GM03348 (cell line): ENCODE data around the gene DIMT1.
A peak's percentile ranks its signal among the peaks of the same experiment; 100 is the strongest.

Source experiments
- DNase-seq: peaks from one replicate; pipeline ENCODE4 v3.0.0; 2012; ENCODE audit warnings: low spot score

DIMT1 gene

GRCh38 chr5:62369039-62369438 lies 34.7 kb downstream of the DIMT1 start:
- no peak for DNase-seq

DNA sequence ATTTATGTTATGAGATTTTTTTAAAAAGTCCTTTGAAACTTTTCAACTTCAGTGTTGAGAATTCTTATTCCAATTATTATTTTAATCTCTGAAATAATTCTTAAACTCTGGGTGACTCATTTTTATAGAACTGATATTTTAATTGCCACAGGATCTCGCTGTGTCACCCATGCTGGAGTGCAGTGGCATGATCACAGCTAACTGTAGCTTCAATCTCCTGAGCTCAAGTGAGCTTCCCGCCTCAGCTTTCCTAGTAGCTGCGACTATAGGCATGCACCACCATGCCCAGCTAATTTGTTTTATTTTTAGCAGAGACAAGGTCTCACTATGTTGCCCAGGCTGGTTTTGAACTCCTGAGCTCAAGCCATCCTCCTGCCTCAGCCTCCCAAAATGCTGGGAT lies 41.0 kb downstream of the DIMT1 start:
- DNase-seq, result no peak

GRCh38 chr5:62354028-62354874 lies 49.5 kb downstream of the DIMT1 start:
- DNase-seq, result peak; percentile 57

DNA sequence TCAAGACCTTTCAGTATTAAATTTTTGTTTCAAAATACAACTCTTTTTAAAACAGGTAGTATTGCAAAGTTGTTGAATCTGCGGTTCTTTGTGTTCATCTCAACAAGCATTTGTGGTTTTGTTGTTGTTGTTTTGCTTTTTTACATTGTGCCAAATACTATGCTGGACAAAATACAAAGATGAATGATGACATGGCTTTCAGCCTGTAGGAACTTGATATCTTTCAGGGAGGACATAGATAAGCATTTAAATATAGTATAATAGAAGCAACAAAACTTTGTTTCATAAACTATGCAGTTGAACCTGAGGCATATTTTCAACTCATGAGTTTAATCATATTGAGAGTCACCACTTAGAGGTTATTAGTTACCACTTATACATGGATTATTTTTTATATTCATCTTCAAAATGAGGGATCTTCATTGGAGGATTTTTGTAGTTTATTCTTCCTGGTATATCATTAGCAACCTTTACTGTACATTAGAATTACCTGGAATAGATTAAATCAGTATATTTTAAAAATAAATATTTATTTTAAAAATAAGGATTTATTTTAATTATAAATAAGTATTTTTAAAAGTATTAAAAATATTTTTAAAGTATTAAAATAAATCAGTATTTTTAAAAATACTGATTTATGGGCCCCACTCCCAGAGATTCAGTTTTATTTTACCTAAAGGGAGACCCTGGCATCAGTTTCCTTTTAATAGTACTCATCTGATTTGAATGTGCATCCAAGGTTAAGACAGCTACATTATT lies 54.8 kb downstream of the DIMT1 start:
- no peak for DNase-seq

DNA sequence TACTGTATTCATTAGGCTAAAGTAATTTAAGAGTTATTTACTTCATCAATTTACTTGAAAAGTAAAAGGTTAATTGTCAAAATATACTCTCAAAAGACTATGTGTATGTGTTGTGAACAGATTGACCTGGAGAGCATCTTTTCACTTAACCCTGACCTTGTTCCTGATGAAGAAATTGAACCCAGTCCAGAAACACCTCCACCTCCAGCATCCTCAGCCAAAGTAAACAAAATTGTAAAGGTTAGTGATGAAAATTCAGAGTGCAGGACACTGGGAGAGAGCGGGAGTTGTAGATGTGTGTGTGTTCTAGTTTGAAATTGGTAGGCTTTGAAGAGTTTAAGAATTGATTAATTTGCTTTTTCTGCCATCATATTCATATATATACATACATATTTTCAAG lies 55.8 kb downstream of the DIMT1 start:
- no peak for DNase-seq

- no peak for DNase-seq
These were observed 57.0 kb downstream of the DIMT1 start for GRCh38 chr5:62346748-62347147.

DNA sequence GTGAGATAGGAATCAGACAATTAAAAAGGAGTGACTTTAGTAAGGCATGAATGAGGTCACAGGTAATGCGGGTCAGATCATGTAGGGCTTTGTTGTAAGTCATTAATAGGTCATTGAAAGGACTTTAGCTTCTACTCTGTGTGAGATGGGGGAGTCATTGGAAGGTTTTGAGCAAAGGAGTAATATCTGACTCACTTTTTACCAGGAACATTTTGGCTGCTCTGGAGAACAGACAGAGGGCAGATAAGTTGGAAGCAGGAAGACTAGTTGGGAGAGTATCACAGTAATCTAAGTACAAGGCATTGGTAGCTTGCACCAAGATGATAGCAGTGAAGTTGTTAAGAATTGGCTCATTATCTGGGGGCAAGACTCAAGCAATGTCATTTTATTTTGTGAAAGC lies 60.3 kb downstream of the DIMT1 start:
- DNase-seq, result no peak

GRCh38 chr5:62342476-62342837 lies 61.2 kb downstream of the DIMT1 start:
- no peak for DNase-seq

DNA sequence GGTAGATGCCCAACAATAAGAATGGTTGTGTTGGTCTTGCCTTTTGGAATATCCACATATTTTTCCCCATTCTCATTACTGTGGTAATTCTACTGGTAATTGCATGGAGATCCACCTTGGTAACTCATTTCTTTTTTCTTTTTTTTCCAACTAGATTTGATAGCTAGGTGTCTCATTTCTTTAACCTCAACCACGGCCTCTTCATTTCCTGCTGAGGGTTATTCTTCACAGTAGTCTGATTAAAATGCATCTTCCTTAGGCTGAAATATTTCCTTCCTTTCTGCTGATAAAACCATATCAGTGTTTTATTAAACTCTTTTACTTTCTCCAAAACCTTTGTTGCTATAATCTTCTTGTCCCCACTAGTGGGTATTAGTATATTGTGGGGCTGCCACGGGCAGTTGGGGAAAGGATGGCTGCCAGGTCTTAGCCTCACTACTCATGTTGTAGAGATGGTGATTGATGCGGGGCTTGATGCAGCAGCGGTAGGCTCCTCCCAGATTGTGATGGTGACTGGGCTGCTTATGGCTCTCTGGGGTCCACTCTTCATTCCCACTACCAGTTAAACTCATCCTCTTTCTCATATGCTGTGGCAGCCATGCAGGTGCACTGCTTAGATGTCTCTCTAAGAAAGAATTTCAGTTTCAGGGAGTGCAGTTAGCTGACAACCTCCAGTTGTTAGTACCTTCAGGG lies 61.8 kb downstream of the DIMT1 start:
- DNase-seq, result no peak

GRCh38 chr5:62340979-62341378 lies 62.7 kb downstream of the DIMT1 start:
- DNase-seq, result no peak

DNA sequence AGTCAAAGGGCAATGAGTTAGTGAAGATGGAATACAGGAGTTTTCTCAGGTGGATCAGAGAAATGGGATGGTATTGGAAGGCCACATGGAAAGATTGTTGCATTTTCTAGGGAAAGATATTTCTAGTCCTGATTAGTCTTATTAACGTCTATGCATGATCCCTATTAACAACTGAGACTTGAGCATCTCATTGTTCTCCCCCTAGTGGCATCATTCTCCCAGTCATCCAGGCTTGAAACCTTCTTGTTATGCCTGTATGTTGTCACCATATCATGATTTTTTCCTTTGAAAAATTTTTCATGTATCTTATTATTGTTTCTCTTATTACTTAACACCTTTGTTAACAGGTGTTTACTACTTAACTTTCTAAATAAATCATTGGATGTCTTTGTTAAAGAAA lies 63.3 kb downstream of the DIMT1 start:
- no peak for DNase-seq
